Endodermal cell (in vitro differentiated cells): ENCODE results near the gene ADGRG3. TPM values are rescaled to one million over a fixed set of nuclear protein-coding genes. Genes with fewer than 3 reads are reported as not detected.

Experiments used
- DNase-seq: peaks from one replicate; pipeline ENCODE4 v3.0.0-alpha.2; 2017
- H3K27ac ChIP-seq: 2 replicates; pipeline ENCODE4 v1.5.1; 2013; ENCODE audit warnings: mild to moderate bottlenecking, low read depth, low read length, moderate library complexity
- H3K27me3 ChIP-seq: 2 replicates; pipeline ENCODE4 v1.6.1; 2013; ENCODE audit warnings: mild to moderate bottlenecking, low read length, moderate library complexity; ENCODE audit not compliant: insufficient read depth, control insufficient read depth, poor library complexity, severe bottlenecking
- H3K36me3 ChIP-seq: 2 replicates; pipeline ENCODE4 v1.7.0; 2013; ENCODE audit warnings: mild to moderate bottlenecking, low read length, moderate library complexity; ENCODE audit not compliant: control insufficient read depth, insufficient read depth
- H3K4me1 ChIP-seq: one replicate; pipeline ENCODE4 v1.7.0; 2013; ENCODE audit warnings: low read length; ENCODE audit not compliant: control insufficient read depth, insufficient read depth
- H3K4me3 ChIP-seq: 2 replicates; pipeline ENCODE4 v1.5.1; 2013; ENCODE audit warnings: mild to moderate bottlenecking, low read length, moderate library complexity
- H3K9ac ChIP-seq: 2 replicates; pipeline ENCODE4 v1.6.1; 2013; ENCODE audit warnings: mild to moderate bottlenecking, low read length, moderate library complexity; ENCODE audit not compliant: poor library complexity, severe bottlenecking; ENCODE audit errors: extremely low read depth
- H3K9me3 ChIP-seq: 2 replicates; pipeline ENCODE4 v1.6.1; 2013; ENCODE audit warnings: mild to moderate bottlenecking, low read length, moderate library complexity; ENCODE audit not compliant: control insufficient read depth
- H3K27ac Mint-ChIP-seq: 2 replicates; pipeline ENCODE4 v1.8.0; 2020; ENCODE audit warnings: mixed read lengths
- H3K27me3 Mint-ChIP-seq: 2 replicates; pipeline ENCODE4 v1.8.0; 2021; ENCODE audit warnings: mild to moderate bottlenecking, mixed read lengths; ENCODE audit not compliant: insufficient read depth
- H3K36me3 Mint-ChIP-seq: 2 replicates; pipeline ENCODE4 v1.8.0; 2020; ENCODE audit warnings: low read depth, mixed read lengths
- H3K4me1 Mint-ChIP-seq: 2 replicates; pipeline ENCODE4 v1.8.0; 2020; ENCODE audit warnings: mixed read lengths
- H3K4me3 Mint-ChIP-seq: 2 replicates; pipeline ENCODE4 v1.8.0; 2020; ENCODE audit warnings: mild to moderate bottlenecking, moderate library complexity, mixed read lengths
- H3K9me3 Mint-ChIP-seq: 2 replicates; pipeline ENCODE4 v1.8.0; 2020; ENCODE audit warnings: mild to moderate bottlenecking, mixed read lengths
- WGBS, 2 experiments: methylation state at CpG; one replicate each; pipeline versions ENCODE4 v1.1.5 to v1.1.7; 2013; ENCODE audit warnings: missing lambda C conversion rate in 2 of 2, mixed read lengths in 1 of 2; ENCODE audit not compliant: insufficient coverage in 1 of 2, insufficient read length in 1 of 2; 5-methylcytosine and 5-hydroxymethylcytosine counted together
- total RNA-seq, 2 donors: library from RNA; stranded (reverse); fragmentation: NEBNext Ultra II Directional in 1 of 2; extraction: Animal tissue kit (Norgen Biotek cat#: 25700) in 1 of 2; gene quantifications; 2 replicates in 1 of 2; 3 replicates in 1 of 2; pipeline ENCODE4 v1.2.1, GENCODE V29; 2021
- TF ChIP-seq, protein P1 (sequence below): fragments of 200-600 bp; sonication (generic); conservative IDR thresholded peaks from 2 replicates; pipeline ENCODE4 v1.5.0; 2021; ENCODE audit warnings: antibody characterized with exemption, mild to moderate bottlenecking

Gene ADGRG3
- total RNA-seq, 2 donors from 2014 or later = not detected

DNA sequence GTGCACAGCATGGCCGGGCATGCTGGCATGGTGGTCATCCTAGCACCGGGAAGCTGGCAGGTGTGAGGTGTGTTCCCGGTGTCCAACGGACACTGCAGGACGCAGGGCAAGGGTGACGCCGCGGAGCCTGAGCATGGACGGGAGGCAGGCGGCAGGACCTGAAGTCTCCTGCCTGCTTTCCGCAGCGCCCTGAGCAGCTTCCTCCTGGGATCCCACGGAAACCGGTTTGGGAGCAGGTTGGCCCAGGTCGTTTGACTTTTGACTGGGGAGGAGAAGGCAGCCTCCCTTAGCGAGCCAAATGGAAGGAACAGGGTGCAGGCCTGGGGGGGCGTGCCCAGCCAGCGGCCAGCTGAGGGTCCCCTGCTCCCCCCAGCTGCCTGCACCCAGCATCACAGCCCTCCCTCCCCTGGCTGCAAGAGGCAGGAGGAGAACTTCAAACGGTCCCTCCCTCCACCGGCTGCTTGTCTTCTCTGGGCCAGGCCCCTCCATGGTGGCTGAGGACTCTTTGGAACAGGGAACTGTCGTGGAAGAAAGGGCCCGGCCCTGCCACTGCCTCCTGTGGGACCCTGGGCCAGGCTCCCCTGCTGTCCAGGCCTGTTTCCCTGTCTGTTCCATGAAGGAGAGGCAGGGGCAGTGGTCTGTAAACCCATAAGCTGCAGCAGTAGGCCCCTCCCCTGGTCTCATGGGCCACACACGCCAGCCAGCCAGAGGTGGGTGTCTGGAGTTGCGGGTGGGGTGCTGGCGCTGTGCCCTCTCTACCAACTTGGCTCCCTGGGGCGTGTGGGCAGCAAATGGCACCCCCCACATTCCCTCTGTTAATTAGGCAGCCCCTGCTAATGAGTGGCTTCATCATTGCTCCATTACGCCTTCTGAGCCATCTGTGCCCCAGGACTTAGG lies 47.5 kb upstream of the ADGRG3 start:
- H3K27ac ChIP-seq = peak overlapping the region; percentile 16
- peak; percentile 73 for DNase-seq
- peaks cover 3% of the 10 kb centered on the region for H3K27me3 Mint-ChIP-seq
- H3K4me3 Mint-ChIP-seq = no peak overlapping the region
- 88 to 92% methylated on average over 15 to 27 of the region's 27 CpGs for WGBS, 2 experiments
- H3K36me3 ChIP-seq = no peaks in the 10 kb centered on the region
- no peaks in the 10 kb centered on the region for H3K27me3 ChIP-seq
- peaks cover 3% of the 10 kb centered on the region for H3K4me1 Mint-ChIP-seq
- no peaks in the 10 kb centered on the region for H3K36me3 Mint-ChIP-seq
- H3K4me1 ChIP-seq = no peaks in the 10 kb centered on the region
- H3K27ac Mint-ChIP-seq = no peak overlapping the region
- H3K9me3 Mint-ChIP-seq = no peaks in the 10 kb centered on the region
- H3K4me3 ChIP-seq = no peak overlapping the region
- TF ChIP-seq, protein P1, sequence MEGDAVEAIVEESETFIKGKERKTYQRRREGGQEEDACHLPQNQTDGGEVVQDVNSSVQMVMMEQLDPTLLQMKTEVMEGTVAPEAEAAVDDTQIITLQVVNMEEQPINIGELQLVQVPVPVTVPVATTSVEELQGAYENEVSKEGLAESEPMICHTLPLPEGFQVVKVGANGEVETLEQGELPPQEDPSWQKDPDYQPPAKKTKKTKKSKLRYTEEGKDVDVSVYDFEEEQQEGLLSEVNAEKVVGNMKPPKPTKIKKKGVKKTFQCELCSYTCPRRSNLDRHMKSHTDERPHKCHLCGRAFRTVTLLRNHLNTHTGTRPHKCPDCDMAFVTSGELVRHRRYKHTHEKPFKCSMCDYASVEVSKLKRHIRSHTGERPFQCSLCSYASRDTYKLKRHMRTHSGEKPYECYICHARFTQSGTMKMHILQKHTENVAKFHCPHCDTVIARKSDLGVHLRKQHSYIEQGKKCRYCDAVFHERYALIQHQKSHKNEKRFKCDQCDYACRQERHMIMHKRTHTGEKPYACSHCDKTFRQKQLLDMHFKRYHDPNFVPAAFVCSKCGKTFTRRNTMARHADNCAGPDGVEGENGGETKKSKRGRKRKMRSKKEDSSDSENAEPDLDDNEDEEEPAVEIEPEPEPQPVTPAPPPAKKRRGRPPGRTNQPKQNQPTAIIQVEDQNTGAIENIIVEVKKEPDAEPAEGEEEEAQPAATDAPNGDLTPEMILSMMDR = no peak
- no peaks in the 10 kb centered on the region for H3K9me3 ChIP-seq
- H3K9ac ChIP-seq = no peak overlapping the region

DNA sequence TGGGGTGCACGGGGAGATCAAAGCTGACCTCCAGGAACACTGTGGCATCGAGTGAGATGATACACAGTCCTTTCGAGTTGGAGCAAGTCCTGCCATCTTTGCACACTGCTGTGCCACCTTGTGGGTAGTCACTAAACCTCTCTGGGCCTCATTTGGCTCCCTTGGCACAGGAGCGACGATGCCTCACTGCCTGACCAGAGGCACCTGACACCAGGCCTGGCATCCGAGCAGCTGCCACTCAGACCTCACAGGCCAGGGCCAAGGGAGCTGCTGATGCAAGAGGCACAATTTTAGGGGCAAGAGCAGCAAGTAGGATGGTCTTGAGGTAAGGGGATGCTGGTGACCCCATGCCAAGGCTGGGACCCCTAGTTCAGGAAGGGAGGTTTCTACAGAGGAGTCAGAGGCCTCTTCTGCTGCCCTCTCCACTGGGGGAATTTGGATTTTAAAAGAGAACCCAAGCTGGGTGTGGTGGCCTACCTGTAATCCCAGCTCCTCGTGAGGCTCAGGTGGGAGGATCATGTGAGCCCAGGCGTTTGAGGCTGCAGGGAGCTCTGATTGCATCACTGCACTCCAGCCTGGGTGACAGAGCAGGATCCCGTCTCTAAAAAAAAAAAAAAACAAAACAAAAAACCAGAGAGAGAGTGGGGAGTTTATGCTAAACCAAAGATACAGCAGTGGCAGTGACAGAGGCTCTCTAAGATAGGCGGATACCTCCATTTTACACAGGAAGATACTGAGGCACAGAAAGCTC lies 46.4 kb upstream of the ADGRG3 start:
- 92 to 96% methylated on average over 9 to 10 of the region's 10 CpGs for WGBS, 2 experiments
- Histone ChIP-seq H3K36me3 (no peaks in the 10 kb centered on the region), H3K27me3 (no peaks in the 10 kb centered on the region), H3K9ac (no peak overlapping the region), H3K9me3 (no peaks in the 10 kb centered on the region), H3K4me3 (no peak overlapping the region), H3K27ac (no peak overlapping the region), H3K4me1 (no peaks in the 10 kb centered on the region)
- H3K4me1 Mint-ChIP-seq = peaks cover 3% of the 10 kb centered on the region
- H3K27ac Mint-ChIP-seq = peak overlapping the region; percentile 35
- no peaks in the 10 kb centered on the region for H3K36me3 Mint-ChIP-seq
- TF ChIP-seq, protein P1 = no peak
- H3K27me3 Mint-ChIP-seq = peaks cover 3% of the 10 kb centered on the region
- H3K9me3 Mint-ChIP-seq = no peaks in the 10 kb centered on the region
- no peak overlapping the region for H3K4me3 Mint-ChIP-seq
- DNase-seq = peak; percentile 42

DNA sequence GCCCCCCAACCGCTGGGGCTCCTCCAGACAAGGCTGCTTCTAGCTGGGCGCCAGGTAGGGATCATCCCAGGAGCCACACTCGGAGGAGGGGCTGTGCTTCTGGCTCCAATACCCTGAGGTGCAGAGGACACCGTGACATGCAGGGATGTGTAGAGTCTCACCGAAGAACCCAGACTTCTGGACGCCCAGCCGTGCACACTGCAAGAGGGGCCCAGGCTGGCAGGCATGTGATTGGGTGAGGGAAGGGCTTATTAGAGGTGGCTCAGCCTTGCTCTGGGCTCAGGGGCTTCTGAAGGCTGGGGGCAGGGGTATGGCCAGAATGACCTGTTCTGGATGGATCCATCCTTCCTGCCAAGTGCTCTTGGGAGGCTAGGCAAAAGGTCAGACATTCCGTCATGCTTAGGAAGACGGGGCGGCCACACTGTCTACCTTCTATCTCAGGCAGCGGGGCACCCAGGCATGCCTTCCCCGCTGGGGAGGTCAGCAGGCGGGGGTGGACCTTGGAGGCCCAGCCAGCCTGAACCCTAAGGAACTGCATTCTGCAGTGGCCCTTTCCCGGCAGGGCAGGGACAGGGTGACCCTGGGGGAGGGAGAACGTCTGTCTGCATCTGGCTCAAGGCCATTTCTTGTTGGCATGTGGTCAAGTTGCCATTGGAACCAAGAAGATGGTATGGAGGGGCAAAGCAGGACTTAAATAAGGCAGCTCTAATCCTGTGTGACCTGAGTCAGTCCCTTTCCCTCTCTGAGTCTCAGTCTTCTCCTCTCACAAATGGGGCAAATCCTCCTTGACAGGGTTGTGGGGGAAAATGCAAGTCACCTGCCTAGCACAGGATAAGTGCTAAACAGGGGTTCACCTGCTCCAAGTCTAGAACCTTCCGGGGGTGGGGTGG lies 45.5 kb upstream of the ADGRG3 start:
- Histone ChIP-seq H3K27me3 (no peaks in the 10 kb centered on the region), H3K4me3 (no peak overlapping the region), H3K4me1 (peaks cover under 1% of the 10 kb centered on the region), H3K27ac (no peak overlapping the region), H3K36me3 (no peaks in the 10 kb centered on the region), H3K9me3 (no peaks in the 10 kb centered on the region), H3K9ac (no peak overlapping the region)
- H3K27ac Mint-ChIP-seq = no peak overlapping the region
- peaks cover 3% of the 10 kb centered on the region for H3K27me3 Mint-ChIP-seq
- H3K36me3 Mint-ChIP-seq = no peaks in the 10 kb centered on the region
- H3K4me1 Mint-ChIP-seq = peaks cover 6% of the 10 kb centered on the region
- DNase-seq = no peak
- H3K9me3 Mint-ChIP-seq = no peaks in the 10 kb centered on the region
- TF ChIP-seq, protein P1 = no peak
- H3K4me3 Mint-ChIP-seq = no peak overlapping the region
- 88 to 89% methylated on average over 9 to 16 of the region's 16 CpGs for WGBS, 2 experiments
